Smooth muscle cell of the brain vasculature (primary cell): ENCODE data around the gene NRTN.
"Not testable (repeated sequence)": the region's sequence is repeated elsewhere in the genome, so short reads cannot be mapped to it uniquely, and the experiment has no call there.

Source experiments
- DNase-seq: peaks from one replicate; pipeline ENCODE4 v3.0.0-alpha.2; 2012; ENCODE audit warnings: low read depth, low spot score

The NRTN gene

GRCh38 chr19:5804516-5805461, at the start of gene NRTN:
NRTN (plus strand) TSS chr19:5805067; CDS start chr19:5824166, 19,099 bp downstream.
- DNase-seq: no peak

- no peak for DNase-seq
Measured at GRCh38 chr19:5762608-5763217, 42.2 kb upstream of the NRTN start.

- no peak for DNase-seq
Measured at GRCh38 chr19:5765220-5765619, 39.6 kb upstream of the NRTN start.

GRCh38 chr19:5767949-5768348, 36.9 kb upstream of the NRTN start:
- DNase-seq: no peak

- no peak for DNase-seq
Measured at GRCh38 chr19:5772416-5772815, 32.5 kb upstream of the NRTN start.

- no peak for DNase-seq
Measured at GRCh38 chr19:5773276-5773675, 31.6 kb upstream of the NRTN start.

- DNase-seq: no peak
Measured at GRCh38 chr19:5774921-5775320, 29.9 kb upstream of the NRTN start.

- no peak for DNase-seq
Measured at GRCh38 chr19:5775668-5776309, 29.1 kb upstream of the NRTN start.

GRCh38 chr19:5778402-5778801, 26.5 kb upstream of the NRTN start:
- DNase-seq: no peak

GRCh38 chr19:5780916-5781315, 24.0 kb upstream of the NRTN start:
- DNase-seq: not testable (repeated sequence)

GRCh38 chr19:5782322-5782721, 22.5 kb upstream of the NRTN start:
- DNase-seq: no peak

- no peak for DNase-seq
Measured at GRCh38 chr19:5782945-5783919, 21.6 kb upstream of the NRTN start.

GRCh38 chr19:5784581-5785147, 20.2 kb upstream of the NRTN start, which contains the start of gene PRR22:
PRR22 (minus strand) TSS chr19:5784746; CDS start chr19:5784660, 86 bp downstream.
- DNase-seq: no peak

- DNase-seq: no peak
Measured at GRCh38 chr19:5785423-5785822, 19.4 kb upstream of the NRTN start.

- no peak for DNase-seq
Measured at GRCh38 chr19:5786593-5787408, 18.1 kb upstream of the NRTN start.

GRCh38 chr19:5787409-5788182, 17.3 kb upstream of the NRTN start:
- DNase-seq: no peak

- no peak for DNase-seq
Measured at GRCh38 chr19:5788422-5788821, 16.4 kb upstream of the NRTN start.

- DNase-seq: no peak
Measured at GRCh38 chr19:5789351-5789761, 15.5 kb upstream of the NRTN start.

- no peak for DNase-seq
Measured at GRCh38 chr19:5789886-5790558, 14.8 kb upstream of the NRTN start.
